ENCODE results near the gene KRTAP6-1.

KRTAP6-1 gene

DNA sequence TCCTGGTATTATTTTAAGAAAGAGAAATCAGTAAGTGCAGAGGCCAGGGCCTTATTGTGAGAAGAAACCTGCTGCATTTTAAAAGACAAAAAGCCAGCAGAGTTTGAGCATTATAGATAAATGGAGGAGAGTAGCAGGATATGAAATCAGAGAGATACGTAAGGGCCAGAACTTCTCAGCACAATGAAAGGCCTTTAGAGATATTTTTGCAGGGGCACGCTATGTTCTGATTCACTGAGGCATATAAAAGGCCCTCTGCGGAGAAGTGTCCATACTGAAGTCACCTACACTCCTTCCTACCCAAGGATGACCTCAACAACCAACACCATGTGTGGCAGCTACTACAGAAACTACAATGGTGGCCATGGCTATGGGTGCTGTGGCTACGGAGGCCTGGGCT lies 21.6 kb downstream of the KRTAP6-1 start, which contains the start of gene KRTAP6-3:
KRTAP6-3 (plus strand) TSS at position 301 of the 400 bp plus-strand sequence; CDS start at position 307, 6 bp downstream.
- no peak for TF ChIP-seq CTCF (IDR thresholded peaks at IDR 0.05; ENCODE audit: extremely low read depth, insufficient read depth, missing control alignments)
- DNase-seq (ENCODE audit: low spot score), result no peak
- in situ Hi-C loops (cut with MboI; ENCODE audit: low pct_unique_long_range_greater_than_20kb, low sequenced_read_pairs, unreplicated experiment), result no loop called here

- in situ Hi-C loops (cut with MboI; ENCODE audit: low pct_unique_long_range_greater_than_20kb, low sequenced_read_pairs, unreplicated experiment), result no loop called here
- no peak for DNase-seq (ENCODE audit: low spot score)
- no peak for TF ChIP-seq CTCF (IDR thresholded peaks at IDR 0.05; ENCODE audit: extremely low read depth, insufficient read depth, missing control alignments)
These were observed 23.4 kb downstream of the KRTAP6-1 start, which contains the start of gene KRTAP22-2 for GRCh38 chr21:30590297-30590696. KRTAP22-2 (minus strand) TSS chr21:30590397.

GRCh38 chr21:30582870-30583269 lies 30.9 kb downstream of the KRTAP6-1 start:
- no peak for DNase-seq (ENCODE audit: low spot score)
- in situ Hi-C loops (cut with MboI; ENCODE audit: low pct_unique_long_range_greater_than_20kb, low sequenced_read_pairs, unreplicated experiment), result no loop called here
- no peak for TF ChIP-seq CTCF (IDR thresholded peaks at IDR 0.05; ENCODE audit: extremely low read depth, insufficient read depth, missing control alignments)

DNA sequence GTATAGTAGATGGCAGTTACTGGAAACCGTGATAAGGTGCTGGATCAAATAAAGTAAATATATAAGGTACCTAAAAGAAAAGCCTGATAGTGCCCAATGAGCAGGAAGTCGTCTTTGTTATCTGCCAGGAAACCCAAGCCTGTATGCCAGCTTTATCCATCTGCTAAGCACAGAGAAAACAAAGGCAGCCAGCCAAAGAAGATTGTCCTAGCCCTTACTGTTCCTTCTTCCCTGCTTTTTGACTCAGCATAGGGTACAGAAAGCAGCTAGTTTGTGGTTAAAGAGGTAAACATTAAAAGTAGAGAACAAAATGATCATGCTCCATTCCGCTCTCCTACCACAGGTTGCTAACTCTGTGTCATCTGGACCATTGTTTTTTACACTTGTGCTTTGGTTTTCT lies 33.6 kb downstream of the KRTAP6-1 start:
- no peak for DNase-seq (ENCODE audit: low spot score)
- TF ChIP-seq CTCF (IDR thresholded peaks at IDR 0.05; ENCODE audit: extremely low read depth, insufficient read depth, missing control alignments), result no peak
- in situ Hi-C loops (cut with MboI; ENCODE audit: low pct_unique_long_range_greater_than_20kb, low sequenced_read_pairs, unreplicated experiment), result no loop called here

GRCh38 chr21:30579346-30579745 lies 34.4 kb downstream of the KRTAP6-1 start:
- no peak for DNase-seq (ENCODE audit: low spot score)
- in situ Hi-C loops (cut with MboI; ENCODE audit: low pct_unique_long_range_greater_than_20kb, low sequenced_read_pairs, unreplicated experiment), result no loop called here
- no peak for TF ChIP-seq CTCF (IDR thresholded peaks at IDR 0.05; ENCODE audit: extremely low read depth, insufficient read depth, missing control alignments)

DNA sequence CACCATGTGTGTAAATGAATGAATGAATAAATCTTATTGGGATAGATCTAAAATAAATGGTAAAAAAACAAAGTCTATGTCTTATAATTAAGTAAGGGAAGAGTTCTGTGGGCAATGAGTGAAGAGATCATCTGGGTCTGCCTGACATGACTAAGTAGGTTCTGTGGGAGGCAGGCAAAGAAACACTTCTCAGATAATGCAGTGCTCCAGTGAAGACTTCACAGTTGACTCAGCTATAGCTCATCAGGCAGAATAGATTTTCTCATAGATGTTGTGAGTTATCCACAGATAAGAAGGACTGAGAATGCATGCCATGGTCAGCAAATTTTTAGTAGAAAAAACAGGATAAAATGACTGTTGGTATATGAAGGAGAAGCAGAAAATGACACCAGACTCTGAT lies 36.0 kb downstream of the KRTAP6-1 start:
- in situ Hi-C loops (cut with MboI; ENCODE audit: low pct_unique_long_range_greater_than_20kb, low sequenced_read_pairs, unreplicated experiment), result no loop called here
- TF ChIP-seq CTCF (IDR thresholded peaks at IDR 0.05; ENCODE audit: extremely low read depth, insufficient read depth, missing control alignments), result no peak
- no peak for DNase-seq (ENCODE audit: low spot score)

- DNase-seq (ENCODE audit: low spot score), result no peak
- no peak for TF ChIP-seq CTCF (IDR thresholded peaks at IDR 0.05; ENCODE audit: extremely low read depth, insufficient read depth, missing control alignments)
- in situ Hi-C loops (cut with MboI; ENCODE audit: low pct_unique_long_range_greater_than_20kb, low sequenced_read_pairs, unreplicated experiment), result no loop called here
These were observed 46.1 kb downstream of the KRTAP6-1 start for GRCh38 chr21:30567617-30568016.

Measured in GM13977 (cell line).